GM12872 (cell line): Measurements from ENCODE around the gene HDX.

Experiments
- TF ChIP-seq, protein P1 (sequence below): IDR thresholded peaks from 3 replicates; pipeline ENCODE4 v1.5.1; 2011; ENCODE audit warnings: low read depth, mild to moderate bottlenecking, low read length, moderate library complexity; ENCODE audit not compliant: insufficient read depth

Gene HDX, protein sequence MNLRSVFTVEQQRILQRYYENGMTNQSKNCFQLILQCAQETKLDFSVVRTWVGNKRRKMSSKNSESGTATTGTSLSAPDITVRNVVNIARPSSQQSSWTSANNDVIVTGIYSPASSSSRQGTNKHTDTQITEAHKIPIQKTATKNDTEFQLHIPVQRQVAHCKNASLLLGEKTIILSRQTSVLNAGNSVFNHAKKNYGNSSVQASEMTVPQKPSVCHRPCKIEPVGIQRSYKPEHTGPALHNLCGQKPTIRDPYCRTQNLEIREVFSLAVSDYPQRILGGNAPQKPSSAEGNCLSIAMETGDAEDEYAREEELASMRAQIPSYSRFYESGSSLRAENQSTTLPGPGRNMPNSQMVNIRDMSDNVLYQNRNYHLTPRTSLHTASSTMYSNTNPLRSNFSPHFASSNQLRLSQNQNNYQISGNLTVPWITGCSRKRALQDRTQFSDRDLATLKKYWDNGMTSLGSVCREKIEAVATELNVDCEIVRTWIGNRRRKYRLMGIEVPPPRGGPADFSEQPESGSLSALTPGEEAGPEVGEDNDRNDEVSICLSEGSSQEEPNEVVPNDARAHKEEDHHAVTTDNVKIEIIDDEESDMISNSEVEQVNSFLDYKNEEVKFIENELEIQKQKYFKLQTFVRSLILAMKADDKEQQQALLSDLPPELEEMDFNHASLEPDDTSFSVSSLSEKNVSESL

DNA sequence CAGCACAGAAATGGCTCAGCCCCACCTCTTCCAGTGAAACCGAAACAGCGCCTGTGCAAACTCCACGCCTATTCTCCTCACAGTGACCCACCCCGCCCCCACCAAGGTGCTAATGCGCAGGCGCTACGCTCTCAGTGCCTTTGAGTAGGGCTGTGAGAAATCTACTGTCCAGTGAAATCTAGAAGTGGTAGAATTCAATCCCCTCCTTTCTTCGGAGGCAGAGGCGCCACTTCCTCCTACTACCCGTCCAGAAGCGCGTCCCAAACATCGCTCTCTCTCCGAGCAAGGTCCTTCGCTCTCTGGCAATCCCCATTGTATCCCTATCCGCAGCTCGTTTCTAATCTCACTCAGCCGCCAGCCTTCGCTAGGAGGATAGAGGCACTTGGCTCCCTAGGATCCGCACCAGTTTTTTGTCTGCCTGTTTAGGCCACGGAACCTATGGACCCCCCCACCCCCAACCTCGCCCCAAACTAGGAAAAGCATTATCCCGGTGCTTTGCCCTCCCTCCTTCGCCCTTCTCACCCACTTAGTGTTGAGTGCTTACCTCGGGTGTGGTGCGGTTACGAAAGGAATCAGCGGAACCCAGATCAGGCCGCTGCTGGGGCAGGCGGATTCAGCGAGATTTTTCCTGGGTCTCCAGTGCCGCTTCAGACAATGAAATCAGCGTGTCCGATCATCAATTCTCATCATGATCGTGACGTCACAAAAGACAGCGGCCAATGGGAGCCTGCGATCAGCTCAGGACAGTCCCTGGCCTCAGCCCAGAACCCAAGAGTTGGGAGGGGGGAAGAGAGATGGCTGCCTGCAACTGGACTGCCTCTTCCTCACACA, at the start of gene HDX:
TSS of gene HDX (minus strand) at position 656 of the 831 bp plus-strand sequence. CDS start 27,056 bp downstream, outside the sequence.
- TF ChIP-seq, protein P1, sequence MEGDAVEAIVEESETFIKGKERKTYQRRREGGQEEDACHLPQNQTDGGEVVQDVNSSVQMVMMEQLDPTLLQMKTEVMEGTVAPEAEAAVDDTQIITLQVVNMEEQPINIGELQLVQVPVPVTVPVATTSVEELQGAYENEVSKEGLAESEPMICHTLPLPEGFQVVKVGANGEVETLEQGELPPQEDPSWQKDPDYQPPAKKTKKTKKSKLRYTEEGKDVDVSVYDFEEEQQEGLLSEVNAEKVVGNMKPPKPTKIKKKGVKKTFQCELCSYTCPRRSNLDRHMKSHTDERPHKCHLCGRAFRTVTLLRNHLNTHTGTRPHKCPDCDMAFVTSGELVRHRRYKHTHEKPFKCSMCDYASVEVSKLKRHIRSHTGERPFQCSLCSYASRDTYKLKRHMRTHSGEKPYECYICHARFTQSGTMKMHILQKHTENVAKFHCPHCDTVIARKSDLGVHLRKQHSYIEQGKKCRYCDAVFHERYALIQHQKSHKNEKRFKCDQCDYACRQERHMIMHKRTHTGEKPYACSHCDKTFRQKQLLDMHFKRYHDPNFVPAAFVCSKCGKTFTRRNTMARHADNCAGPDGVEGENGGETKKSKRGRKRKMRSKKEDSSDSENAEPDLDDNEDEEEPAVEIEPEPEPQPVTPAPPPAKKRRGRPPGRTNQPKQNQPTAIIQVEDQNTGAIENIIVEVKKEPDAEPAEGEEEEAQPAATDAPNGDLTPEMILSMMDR = no peak

DNA sequence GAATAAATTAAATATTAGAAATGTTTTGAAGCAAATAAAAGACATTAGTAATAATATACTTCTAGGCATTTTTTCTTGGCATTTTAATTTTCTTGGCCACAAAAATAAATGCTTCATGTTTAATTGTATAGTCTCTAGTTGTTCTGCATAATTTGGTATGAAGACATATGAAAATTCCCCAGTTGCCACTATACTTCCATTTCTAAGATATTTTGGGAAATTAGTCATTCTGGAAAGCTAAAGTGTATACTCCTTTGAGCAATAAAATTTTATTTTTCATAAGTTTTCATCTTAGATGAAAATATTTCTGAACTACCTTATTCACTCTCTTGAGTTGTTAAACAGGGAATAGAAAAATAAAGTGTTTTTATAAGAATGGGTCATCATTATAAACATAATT, 13.8 kb downstream of the HDX start:
- TF ChIP-seq, protein P1 = no peak

DNA sequence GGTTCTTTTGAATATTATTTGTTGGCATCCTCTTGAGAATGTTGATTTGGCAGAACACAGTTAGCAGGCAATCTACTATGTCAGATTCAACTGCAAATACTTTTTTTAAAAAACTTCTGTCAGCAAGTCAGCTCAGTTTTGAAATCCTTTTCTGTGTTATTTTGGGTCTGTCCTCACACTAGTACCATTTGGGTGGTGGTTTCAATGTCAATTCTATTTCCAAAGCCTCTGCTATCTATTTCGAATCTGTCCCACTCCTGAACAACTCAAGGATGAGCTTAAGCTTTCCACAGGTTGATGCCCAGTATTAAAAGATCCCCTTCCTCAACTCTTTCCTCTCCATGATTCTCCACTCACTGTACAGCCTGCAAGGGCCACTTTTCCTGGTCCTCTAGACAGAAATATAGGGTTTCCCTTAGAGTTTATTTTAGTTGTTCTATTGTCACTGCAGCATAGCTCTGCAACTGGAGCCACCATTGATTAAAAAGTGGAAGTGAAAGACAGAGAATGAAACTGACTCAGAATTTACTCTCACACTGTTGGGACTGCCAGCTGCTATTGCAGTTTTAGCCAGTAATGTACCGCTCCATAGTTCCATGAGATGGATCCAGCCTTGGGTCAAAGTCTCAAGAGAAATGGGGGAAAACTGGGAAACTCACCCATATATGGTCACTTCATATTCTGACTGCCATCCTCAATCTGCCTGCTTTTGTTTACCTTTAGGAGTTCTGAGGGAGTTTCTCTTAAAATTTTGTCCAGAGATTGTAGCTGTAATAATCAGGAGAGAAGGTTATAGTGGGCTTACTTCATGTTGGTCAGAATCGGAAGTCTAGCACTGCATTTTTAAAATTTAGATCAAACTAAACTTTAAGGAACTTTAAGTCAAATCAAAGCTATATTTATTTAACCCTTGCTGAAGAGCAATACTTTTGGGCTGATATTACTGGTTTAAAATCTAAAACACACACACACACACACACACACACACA, 14.6 kb downstream of the HDX start:
- TF ChIP-seq, protein P1 = no peak

- TF ChIP-seq, protein P1 = no peak
These were observed 23.2 kb downstream of the HDX start for GRCh38 chrX:84479086-84479485.

- TF ChIP-seq, protein P1 = no peak
These were observed 25.1 kb downstream of the HDX start for GRCh38 chrX:84477114-84477513.

- TF ChIP-seq, protein P1 = no peak
These were observed 26.7 kb downstream of the HDX start for GRCh38 chrX:84475596-84475995.
